GM12875 (cell line): ENCODE measurements around the gene MAGEF1.

Experiments
- H3K4me3 ChIP-seq: one replicate; pipeline ENCODE4 v1.5.1; 2011; ENCODE audit warnings: low read depth, low read length, control low read depth
- TF ChIP-seq, protein P1 (sequence below): IDR thresholded peaks from 2 replicates; pipeline ENCODE4 v1.5.1; 2011; ENCODE audit warnings: low read depth, mild to moderate bottlenecking, control low read depth, inconsistent platforms, low read length, moderate library complexity, borderline replicate concordance; ENCODE audit not compliant: insufficient read depth

Gene MAGEF1

DNA sequence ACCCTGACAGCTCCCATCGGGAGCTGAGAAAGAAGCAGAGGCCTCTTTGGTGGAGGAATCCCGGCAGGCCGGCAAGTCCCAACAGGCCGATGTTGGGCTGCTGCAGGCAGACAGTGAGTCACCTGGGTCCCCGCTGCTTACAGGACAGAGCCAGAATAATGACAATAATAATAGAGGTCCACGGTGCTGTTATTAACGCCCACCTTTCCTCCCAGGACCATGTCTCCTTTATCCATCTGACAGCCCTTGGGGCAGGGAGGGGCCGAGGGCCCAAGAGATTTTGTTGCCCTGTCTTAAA is 29.3 kb upstream of the MAGEF1 start:
- H3K4me3 ChIP-seq = no peak overlapping the region
- TF ChIP-seq, protein P1, sequence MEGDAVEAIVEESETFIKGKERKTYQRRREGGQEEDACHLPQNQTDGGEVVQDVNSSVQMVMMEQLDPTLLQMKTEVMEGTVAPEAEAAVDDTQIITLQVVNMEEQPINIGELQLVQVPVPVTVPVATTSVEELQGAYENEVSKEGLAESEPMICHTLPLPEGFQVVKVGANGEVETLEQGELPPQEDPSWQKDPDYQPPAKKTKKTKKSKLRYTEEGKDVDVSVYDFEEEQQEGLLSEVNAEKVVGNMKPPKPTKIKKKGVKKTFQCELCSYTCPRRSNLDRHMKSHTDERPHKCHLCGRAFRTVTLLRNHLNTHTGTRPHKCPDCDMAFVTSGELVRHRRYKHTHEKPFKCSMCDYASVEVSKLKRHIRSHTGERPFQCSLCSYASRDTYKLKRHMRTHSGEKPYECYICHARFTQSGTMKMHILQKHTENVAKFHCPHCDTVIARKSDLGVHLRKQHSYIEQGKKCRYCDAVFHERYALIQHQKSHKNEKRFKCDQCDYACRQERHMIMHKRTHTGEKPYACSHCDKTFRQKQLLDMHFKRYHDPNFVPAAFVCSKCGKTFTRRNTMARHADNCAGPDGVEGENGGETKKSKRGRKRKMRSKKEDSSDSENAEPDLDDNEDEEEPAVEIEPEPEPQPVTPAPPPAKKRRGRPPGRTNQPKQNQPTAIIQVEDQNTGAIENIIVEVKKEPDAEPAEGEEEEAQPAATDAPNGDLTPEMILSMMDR = no peak

DNA sequence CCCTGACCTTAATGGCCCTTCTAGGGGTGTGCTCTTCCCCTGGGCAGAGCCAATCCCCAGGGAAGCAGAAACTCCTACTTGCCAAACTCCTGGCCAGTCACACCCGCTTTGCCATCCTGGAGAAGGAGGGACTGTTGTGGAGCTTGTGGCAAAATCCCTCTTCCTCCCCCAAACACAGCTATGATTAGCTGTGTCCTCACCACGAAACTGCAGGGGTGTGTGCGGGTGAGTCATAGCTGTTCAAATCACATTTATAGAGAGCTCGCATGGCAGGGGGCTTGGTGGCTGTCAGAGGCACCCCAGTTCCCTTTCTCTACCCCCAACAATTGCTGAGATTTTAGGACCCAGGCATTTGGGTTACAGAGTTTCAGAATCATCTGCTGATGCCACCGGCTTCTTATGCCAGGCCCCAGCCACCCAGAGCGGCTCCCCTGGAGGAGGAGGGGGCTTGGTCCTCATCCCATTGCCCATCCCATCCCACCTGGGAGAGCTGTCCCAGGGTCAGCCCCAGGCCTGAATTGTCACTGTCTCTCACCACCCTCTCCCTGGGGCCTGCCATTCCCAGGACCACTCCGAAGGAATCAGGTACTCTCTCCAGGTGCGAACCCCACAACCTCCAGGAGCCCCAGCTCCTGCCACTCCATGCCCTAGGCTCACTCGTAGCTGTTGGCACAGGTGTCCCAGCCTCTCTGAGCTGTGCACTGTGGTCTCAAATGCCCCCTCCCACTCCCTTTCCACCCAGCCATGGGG is 28.8 kb upstream of the MAGEF1 start:
- TF ChIP-seq, protein P1 = no peak

DNA sequence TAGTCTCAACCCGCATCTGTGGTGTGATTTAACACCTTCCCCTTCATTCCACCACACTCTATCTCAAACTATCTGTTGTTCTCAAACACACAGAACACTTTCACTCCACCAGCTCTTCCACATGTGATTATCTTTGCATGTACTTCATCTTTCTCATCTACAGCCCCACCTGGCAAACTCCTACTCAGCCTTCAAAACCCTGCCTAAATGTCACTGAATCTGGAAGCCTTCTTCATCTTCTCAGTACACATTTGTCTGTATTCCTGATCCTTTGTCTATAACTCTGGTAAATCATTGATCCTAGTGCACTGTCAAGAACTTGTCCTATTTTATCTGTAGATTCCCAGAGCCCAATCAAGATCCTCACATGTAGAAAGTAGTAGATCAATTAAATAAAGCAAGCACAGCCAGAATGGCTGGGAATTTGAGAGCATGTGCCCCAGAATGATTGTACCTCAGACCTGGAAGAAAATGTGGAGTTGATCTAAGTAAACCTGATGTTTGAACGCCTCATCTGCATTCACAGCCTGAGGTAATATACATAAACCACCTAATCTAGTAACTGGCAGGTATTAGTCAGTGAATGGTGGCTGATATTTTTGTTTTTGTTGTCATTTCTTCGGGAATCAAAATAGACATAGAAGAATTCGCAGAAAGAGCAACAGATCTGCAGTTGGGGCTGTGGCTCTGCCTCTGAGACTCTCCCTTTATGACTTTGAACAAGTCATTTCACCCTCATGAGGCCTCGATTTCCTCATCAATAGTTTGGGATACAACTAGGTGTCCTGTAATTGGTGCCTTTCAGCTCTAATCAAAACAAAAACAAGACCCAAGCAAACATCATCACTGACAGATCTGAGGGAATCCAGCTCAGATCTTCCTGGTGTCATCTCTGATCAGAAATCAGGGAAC is 28.0 kb upstream of the MAGEF1 start:
- TF ChIP-seq, protein P1 = no peak
- no peak overlapping the region for H3K4me3 ChIP-seq

More for the DNA sequence above, 28.8 kb upstream of the MAGEF1 start:
- no peak overlapping the region for H3K4me3 ChIP-seq

DNA sequence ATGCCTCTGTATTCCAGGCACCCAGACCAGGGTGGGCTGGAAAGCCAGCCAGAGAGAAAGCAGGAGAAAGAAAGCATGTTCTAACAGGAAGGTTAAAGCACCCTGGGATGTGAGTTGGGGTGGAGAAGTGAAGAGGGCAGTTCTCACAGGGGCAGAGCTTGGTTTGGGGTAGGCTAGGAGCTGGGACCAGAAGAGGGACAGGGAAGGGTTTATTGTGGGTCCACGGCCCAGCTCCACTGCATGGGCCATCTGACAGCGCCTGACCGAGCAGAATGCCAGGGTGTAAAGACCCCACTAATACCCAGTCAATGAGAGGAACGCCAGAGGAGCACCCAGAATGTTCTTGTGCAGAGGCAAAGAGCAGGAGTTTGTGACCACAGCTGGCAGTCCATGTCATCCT is 27.1 kb upstream of the MAGEF1 start:
- TF ChIP-seq, protein P1 = no peak
- no peak overlapping the region for H3K4me3 ChIP-seq

DNA sequence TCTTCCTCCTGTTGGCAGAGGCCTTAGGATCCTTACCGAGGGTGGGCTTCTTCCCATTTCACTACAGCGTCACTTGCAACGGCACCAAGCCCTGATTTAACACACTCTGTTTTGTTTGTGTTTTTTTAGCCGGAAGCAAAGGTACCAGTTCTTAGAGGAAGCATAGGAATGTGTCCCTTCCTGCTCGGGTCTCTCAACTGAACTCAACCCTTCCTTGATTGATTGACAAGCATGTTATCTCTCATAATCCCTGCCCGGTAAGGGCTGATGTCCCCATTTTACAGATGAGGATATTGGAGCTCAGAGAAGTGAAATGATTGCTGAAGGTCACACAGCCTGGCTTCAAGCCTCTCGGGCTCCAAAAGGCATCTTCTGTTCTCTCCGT is 26.6 kb upstream of the MAGEF1 start:
- TF ChIP-seq, protein P1 = no peak
- no peak overlapping the region for H3K4me3 ChIP-seq

DNA sequence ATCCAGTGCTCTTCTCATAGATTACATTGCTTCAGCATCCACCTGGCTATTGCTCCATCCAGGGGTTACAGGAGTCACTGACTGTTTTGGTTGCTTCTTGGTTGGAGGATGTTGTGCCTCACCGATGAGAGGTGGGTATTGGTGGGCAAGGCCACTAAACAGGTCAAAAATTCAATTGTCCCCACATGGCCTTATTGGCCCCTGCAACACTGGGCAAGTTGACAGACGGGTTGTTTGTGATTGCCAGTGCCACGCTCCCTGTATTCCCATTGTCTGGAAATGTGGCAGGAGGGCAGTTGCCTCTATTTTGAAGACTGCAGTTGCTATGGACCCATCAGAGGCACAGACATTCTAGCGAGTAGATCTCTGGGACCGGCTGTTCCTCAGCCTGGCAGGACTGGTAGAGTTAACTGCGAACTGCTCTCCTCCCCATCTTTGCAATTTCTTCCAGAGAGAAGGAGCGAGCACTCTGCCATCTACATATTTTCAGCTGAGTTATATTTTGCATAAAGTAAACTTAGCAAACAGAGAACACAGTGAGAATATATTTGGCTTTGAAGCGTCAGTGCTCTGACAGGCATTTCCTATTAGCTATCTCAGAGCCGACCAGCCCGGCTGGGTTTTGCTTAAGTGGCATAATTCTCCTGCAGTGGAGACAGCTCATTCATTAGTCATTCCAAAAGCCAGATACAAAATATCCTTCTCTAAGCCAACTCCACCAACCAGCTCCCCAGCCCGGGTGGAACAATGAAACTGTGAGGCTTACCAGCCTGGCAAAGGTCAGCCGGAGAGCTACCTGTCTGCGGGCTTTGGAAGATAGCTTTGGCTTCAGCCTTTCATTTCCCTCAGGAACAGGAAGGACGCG is 26.0 kb upstream of the MAGEF1 start:
- TF ChIP-seq, protein P1 = no peak
- H3K4me3 ChIP-seq = no peak overlapping the region
